ENCODE results near the gene RHOT2. TPM values are rescaled to one million over a fixed set of nuclear protein-coding genes. Genes with fewer than 3 reads are reported as not detected.

The RHOT2 gene
- total RNA-seq, 4 donors from 2014 or later, result 68.6 to 188 (median 106) TPM

- Histone ChIP-seq H3K4me3 (peak within 1 kb of the TSS; percentile 69 to 91 (median 85)), H3K4me1 (peaks cover 0 to 61% (median 46%) of the 10 kb centered on the region in 4 donors), H3K27ac (peak within 1 kb of the TSS; percentile 85 to 97 (median 94)), H3K27me3 (no peaks in the 10 kb centered on the region), H3K36me3 (peaks cover 0 to 22% (median 15%) of the 10 kb centered on the region in 3 donors), H3K9me3 (no peaks in the 10 kb centered on the region)
- DNase-seq (ENCODE audit: low spot score in 2 of 2), result peak; percentile 74 to 81
- 0 to 1% methylated on average over 32 to 44 of the region's 91 CpGs for whole genome bisulfite sequencing, 2 donors
- TF ChIP-seq POLR2A (IDR thresholded peaks at IDR 0.05), result peak; percentile 59 to 88
- peak in 1 of 5 experiments; percentile 29 for TF ChIP-seq CTCF (IDR thresholded peaks at IDR 0.05)
- peak in 1 of 2 donors; percentile 60 for TF ChIP-seq EP300 (IDR thresholded peaks at IDR 0.05)
Observed at GRCh38 chr16:679814-680624, 12.1 kb downstream of the RHOT2 start, which contains the start of gene STUB1. STUB1 (plus strand) TSS chr16:680410; CDS start chr16:680526, 116 bp downstream.

DNA sequence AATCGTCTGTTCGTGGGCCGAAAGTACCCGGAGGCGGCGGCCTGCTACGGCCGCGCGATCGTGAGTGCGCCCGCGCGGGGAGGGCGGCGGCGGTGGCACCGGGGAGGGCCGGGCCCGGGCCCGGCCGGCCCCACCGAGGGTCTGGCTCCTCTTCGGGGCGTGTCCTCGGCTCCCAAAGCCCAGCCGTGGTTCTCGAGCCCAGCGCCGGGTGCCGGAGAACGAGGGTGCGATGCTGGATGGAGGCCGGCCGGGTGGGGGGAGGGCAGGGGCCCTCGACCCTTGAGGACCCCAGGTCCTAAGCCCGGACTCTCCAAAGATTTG is 12.7 kb downstream of the RHOT2 start:
- peaks cover 0 to 27% (median 15%) of the 10 kb centered on the region in 3 donors for H3K36me3 ChIP-seq
- peak overlapping the region; percentile 85 to 97 (median 94) for H3K27ac ChIP-seq
- no peaks in the 10 kb centered on the region for H3K27me3 ChIP-seq
- H3K9me3 ChIP-seq, result no peaks in the 10 kb centered on the region
- TF ChIP-seq CTCF (IDR thresholded peaks at IDR 0.05), result no peak
- no peak for TF ChIP-seq POLR2A (IDR thresholded peaks at IDR 0.05)
- TF ChIP-seq EP300 (IDR thresholded peaks at IDR 0.05), result no peak
- peaks cover 0 to 62% (median 45%) of the 10 kb centered on the region in 4 donors for H3K4me1 ChIP-seq
- no peak for DNase-seq (ENCODE audit: low spot score in 2 of 2)
- 0 to 1% methylated on average over 11 to 17 of the region's 38 CpGs for WGBS, 2 donors
- peak overlapping the region; percentile 69 to 91 (median 85) for H3K4me3 ChIP-seq

GRCh38 chr16:680967-681745 is 13.2 kb downstream of the RHOT2 start:
- Histone ChIP-seq H3K4me3 (peak overlapping the region; percentile 69 to 91 (median 85)), H3K36me3 (peaks cover 0 to 33% (median 15%) of the 10 kb centered on the region in 3 donors), H3K4me1 (peaks cover 0 to 62% (median 42%) of the 10 kb centered on the region in 4 donors), H3K27ac (peak overlapping the region; percentile 85 to 97 (median 94)), H3K9me3 (no peaks in the 10 kb centered on the region), H3K27me3 (no peaks in the 10 kb centered on the region)
- no peak for DNase-seq (ENCODE audit: low spot score in 2 of 2)
- WGBS, 2 donors, result 48 to 62% methylated on average over 32 to 34 of the region's 44 CpGs
- TF ChIP-seq EP300 (IDR thresholded peaks at IDR 0.05) (no peak), POLR2A (IDR thresholded peaks at IDR 0.05) (no peak), CTCF (IDR thresholded peaks at IDR 0.05) (no peak)

- TF ChIP-seq CTCF (IDR thresholded peaks at IDR 0.05) (no peak), EP300 (IDR thresholded peaks at IDR 0.05) (no peak)
- Histone ChIP-seq H3K9me3 (no peaks in the 10 kb centered on the region), H3K36me3 (peaks cover 0 to 40% (median 15%) of the 10 kb centered on the region in 3 donors), H3K27ac (no peak overlapping the region), H3K27me3 (no peaks in the 10 kb centered on the region), H3K4me3 (no peak overlapping the region), H3K4me1 (peaks cover 0 to 65% (median 41%) of the 10 kb centered on the region in 4 donors)
- WGBS, 2 donors, result 78 to 83% methylated on average over 7 to 28 of the region's 28 CpGs
- no peak for DNase-seq (ENCODE audit: low spot score in 2 of 2)
Observed at GRCh38 chr16:681746-682427, 14.0 kb downstream of the RHOT2 start.
